Measurements from ENCODE around the gene KDM2B.
A peak's percentile ranks its signal among the peaks of the same experiment; 100 is the strongest.

The KDM2B gene

GRCh38 chr12:121537814-121538698 lies 42.8 kb downstream of the KDM2B start:
- Histone ChIP-seq H3K9ac (ENCODE audit: insufficient read length) (peak overlapping the region; percentile 64), H3K27ac (no peak overlapping the region), H3K36me3 (ENCODE audit: insufficient read depth, low read length) (no peaks in the 10 kb centered on the region; the same call in 1 of the 2 replicates), H3K9me3 (ENCODE audit: low read depth, low read length) (no peaks in the 10 kb centered on the region), H3K4me3 (peak overlapping the region; percentile 85)
- no peak for TF ChIP-seq POLR2AphosphoS5 (IDR thresholded peaks at IDR 0.05; ENCODE audit: borderline replicate concordance, low read depth, low read length)
- TF ChIP-seq FOXP2 (optimal IDR thresholded peaks at IDR 0.05; ENCODE audit: control extremely low read depth, extremely low read length, insufficient read depth), result no peak
- no peak for TF ChIP-seq EZH2 (IDR thresholded peaks at IDR 0.05)
- no peak for DNase-seq (ENCODE audit: low read depth, low spot score)

GRCh38 chr12:121536899-121537813 lies 43.7 kb downstream of the KDM2B start:
- TF ChIP-seq POLR2AphosphoS5 (IDR thresholded peaks at IDR 0.05; ENCODE audit: borderline replicate concordance, low read depth, low read length) (peak; percentile 30; the same call in 1 of the 2 replicates), FOXP2 (optimal IDR thresholded peaks at IDR 0.05; ENCODE audit: control extremely low read depth, extremely low read length, insufficient read depth) (no peak)
- Histone ChIP-seq H3K36me3 (ENCODE audit: insufficient read depth, low read length) (peaks cover 6% of the 10 kb centered on the region), H3K9ac (ENCODE audit: insufficient read length) (peak overlapping the region; percentile 64), H3K9me3 (ENCODE audit: low read depth, low read length) (no peaks in the 10 kb centered on the region), H3K27ac (peak overlapping the region; percentile 31; the same call in 1 of the 2 replicates), H3K4me3 (peak overlapping the region; percentile 85)
- DNase-seq (ENCODE audit: low read depth, low spot score), result no peak

DNA sequence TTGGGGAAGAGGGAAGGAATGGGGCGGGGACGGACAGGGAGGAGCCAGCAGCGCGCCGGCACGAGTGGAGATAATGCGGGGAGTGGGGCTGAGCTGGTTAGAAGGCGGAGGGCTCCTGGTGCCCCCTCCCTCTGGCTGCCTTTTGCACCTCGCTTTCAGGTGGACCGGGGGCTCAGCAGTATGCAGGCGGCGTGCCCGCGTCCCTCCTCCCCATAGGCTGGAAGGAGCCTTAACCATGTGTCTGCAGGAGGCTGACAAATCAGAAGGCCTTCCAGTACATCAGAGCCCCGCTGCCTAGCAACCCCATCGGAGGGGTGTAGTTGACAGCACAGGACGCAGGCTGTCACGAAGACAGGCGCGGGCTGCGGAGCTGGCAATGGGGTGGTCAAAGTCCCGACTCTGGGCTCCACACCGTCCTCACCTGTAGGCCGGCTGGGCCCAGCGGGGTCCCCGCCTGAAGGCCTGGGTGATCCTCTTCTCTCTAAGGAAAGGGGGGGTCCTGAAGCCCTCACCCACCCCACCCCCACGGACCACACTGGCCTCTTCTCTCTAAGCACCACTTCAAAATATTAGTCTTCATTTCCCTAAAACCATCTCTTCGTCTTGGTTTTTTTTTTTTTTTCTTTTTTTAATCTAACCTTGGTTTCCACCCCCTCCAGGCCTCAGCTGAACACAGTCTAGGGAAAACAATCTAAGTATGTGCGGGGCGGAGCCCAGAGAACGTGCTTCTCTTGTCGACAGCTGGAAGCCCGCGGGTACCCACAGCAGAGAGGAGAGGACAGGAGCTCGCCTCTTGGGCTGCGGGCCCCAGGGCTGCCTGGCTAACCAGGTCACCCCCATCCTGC lies 44.5 kb downstream of the KDM2B start:
- Histone ChIP-seq H3K9me3 (ENCODE audit: low read depth, low read length) (no peaks in the 10 kb centered on the region), H3K27ac (no peak overlapping the region), H3K9ac (ENCODE audit: insufficient read length) (no peak overlapping the region), H3K4me3 (peak overlapping the region; percentile 85), H3K36me3 (ENCODE audit: insufficient read depth, low read length) (peaks cover 14% of the 10 kb centered on the region)
- TF ChIP-seq EZH2 (IDR thresholded peaks at IDR 0.05), result no peak
- TF ChIP-seq FOXP2 (optimal IDR thresholded peaks at IDR 0.05; ENCODE audit: control extremely low read depth, extremely low read length, insufficient read depth), result no peak
- no peak; the same call in 1 of the 2 replicates for TF ChIP-seq POLR2AphosphoS5 (IDR thresholded peaks at IDR 0.05; ENCODE audit: borderline replicate concordance, low read depth, low read length)
- DNase-seq (ENCODE audit: low read depth, low spot score), result peak; percentile 37

DNA sequence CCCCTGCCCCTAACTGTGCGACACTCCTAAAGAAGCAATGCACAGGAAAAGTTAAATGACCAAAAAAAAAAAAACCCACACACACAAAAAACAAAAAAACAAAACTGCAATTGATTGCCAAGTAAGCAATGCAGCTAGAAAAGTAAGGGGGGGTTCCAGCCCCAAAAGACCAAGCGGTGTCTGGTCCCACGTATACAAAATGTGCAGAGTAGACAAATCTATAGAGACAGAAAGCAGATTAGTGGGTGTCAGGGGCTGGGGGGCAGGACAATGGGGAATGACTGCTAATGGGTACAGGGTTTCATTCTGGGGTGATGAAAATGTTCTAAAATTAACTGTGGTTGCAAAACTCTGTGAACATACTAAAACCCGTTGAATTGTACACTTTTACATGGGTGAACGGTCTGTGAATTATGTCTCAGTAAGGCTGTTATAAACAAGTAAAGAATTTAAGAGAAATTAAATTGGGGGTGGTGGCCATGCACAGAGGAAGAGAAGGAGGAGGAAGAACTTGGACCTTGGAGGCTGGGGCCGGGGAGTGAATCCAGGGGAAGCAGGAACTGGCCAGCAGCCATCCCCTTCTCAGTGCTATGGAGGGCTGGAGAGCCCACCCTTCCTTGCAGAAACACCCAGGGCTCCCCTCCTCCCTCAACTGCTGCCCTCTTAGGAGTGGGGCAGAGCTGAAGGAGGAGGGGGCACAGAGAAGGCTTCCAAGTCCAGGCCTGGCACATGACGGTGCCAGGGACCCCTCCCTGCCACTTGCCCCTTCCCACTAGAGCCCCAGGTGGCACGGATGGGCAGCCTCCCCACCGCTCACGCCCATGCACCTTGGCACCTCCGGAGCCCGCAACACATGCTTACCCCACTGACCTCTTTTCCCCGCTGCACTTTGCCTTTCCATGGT lies 45.4 kb downstream of the KDM2B start:
- H3K9me3 ChIP-seq (ENCODE audit: low read depth, low read length), result no peaks in the 10 kb centered on the region
- TF ChIP-seq POLR2AphosphoS5 (IDR thresholded peaks at IDR 0.05; ENCODE audit: borderline replicate concordance, low read depth, low read length) (no peak), EZH2 (IDR thresholded peaks at IDR 0.05) (no peak), FOXP2 (optimal IDR thresholded peaks at IDR 0.05; ENCODE audit: control extremely low read depth, extremely low read length, insufficient read depth) (no peak)
- no peak overlapping the region for H3K9ac ChIP-seq (ENCODE audit: insufficient read length)
- no peak overlapping the region for H3K4me3 ChIP-seq
- no peak overlapping the region for H3K27ac ChIP-seq
- DNase-seq (ENCODE audit: low read depth, low spot score), result no peak
- peaks cover 15% of the 10 kb centered on the region for H3K36me3 ChIP-seq (ENCODE audit: insufficient read depth, low read length)

- no peak for TF ChIP-seq POLR2AphosphoS5 (IDR thresholded peaks at IDR 0.05; ENCODE audit: borderline replicate concordance, low read depth, low read length)
- Histone ChIP-seq H3K36me3 (ENCODE audit: insufficient read depth, low read length) (peaks cover 15% of the 10 kb centered on the region), H3K9me3 (ENCODE audit: low read depth, low read length) (no peaks in the 10 kb centered on the region), H3K4me3 (no peak overlapping the region), H3K9ac (ENCODE audit: insufficient read length) (no peak overlapping the region), H3K27ac (no peak overlapping the region)
- no peak for DNase-seq (ENCODE audit: low read depth, low spot score)
These were observed 46.2 kb downstream of the KDM2B start for GRCh38 chr12:121534495-121535148.

DNA sequence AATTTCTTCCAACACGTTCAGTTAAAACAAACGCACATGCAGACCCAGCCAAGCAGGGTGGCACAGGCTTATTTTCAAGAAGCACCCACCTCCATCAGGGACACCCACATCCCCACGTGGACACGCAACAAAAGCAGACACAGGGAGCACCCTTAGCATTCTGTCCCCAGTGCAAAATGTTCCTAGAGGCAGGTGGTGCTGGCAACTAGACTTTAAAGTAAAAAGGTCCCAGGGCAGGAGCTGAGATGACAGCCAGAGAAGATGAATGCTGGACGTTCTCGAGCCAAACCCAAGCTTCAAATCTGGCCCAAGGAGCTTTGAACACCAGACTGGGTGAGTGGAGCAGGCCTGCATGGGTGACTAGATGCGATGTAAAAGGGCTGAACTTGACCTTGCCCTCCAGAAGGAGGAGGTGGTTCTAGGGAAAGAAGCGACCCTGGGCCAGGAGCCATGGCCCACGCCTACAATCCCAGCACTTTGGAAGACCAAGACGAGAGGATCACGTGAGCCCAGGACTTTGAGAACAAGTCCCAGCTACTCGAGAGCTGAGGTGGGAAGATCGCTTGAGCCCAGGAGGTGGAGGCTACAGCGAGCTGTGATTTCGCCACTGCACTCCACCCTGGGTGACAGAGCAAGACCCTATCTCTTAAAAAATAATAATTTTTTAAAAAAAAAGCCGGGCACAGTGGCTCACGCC lies 47.3 kb downstream of the KDM2B start:
- Histone ChIP-seq H3K36me3 (ENCODE audit: insufficient read depth, low read length) (peaks cover 15% of the 10 kb centered on the region), H3K9me3 (ENCODE audit: low read depth, low read length) (no peaks in the 10 kb centered on the region), H3K4me3 (no peak overlapping the region), H3K27ac (peak overlapping the region; percentile 71), H3K9ac (ENCODE audit: insufficient read length) (peak overlapping the region; percentile 4)
- DNase-seq (ENCODE audit: low read depth, low spot score), result no peak
- TF ChIP-seq POLR2AphosphoS5 (IDR thresholded peaks at IDR 0.05; ENCODE audit: borderline replicate concordance, low read depth, low read length), result no peak
- no peak for TF ChIP-seq FOXP2 (optimal IDR thresholded peaks at IDR 0.05; ENCODE audit: control extremely low read depth, extremely low read length, insufficient read depth)
- TF ChIP-seq EZH2 (IDR thresholded peaks at IDR 0.05), result no peak

Measured in SK-N-MC (cell line).